HG03432 (cell line): ENCODE results near the gene VLDLR.
A peak's percentile ranks its signal among the peaks of the same experiment; 100 is the strongest.

Experiments
- ATAC-seq: cut with Tn5 transposase; IDR thresholded peaks from one replicate; pipeline ENCODE4 v1.9.1; 2021; ENCODE audit warnings: mild to moderate bottlenecking, moderate library complexity; ENCODE audit not compliant: unreplicated experiment

Gene VLDLR

GRCh38 chr9:2620919-2621721, 467 bp upstream of the VLDLR start:
- ATAC-seq: peak; percentile 41

GRCh38 chr9:2622461-2623287, 1.1 kb downstream of the VLDLR start:
- ATAC-seq: peak; percentile 40

GRCh38 chr9:2623288-2624050, 1.9 kb downstream of the VLDLR start:
- no peak for ATAC-seq

GRCh38 chr9:2624051-2624682, 2.6 kb downstream of the VLDLR start:
- ATAC-seq: no peak

GRCh38 chr9:2625427-2625826, 3.8 kb downstream of the VLDLR start:
- no peak for ATAC-seq

- ATAC-seq: no peak
Observed at GRCh38 chr9:2628919-2629318, 7.3 kb downstream of the VLDLR start.

GRCh38 chr9:2630158-2630557, 8.6 kb downstream of the VLDLR start:
- no peak for ATAC-seq

- no peak for ATAC-seq
Observed at GRCh38 chr9:2631263-2631662, 9.7 kb downstream of the VLDLR start.

GRCh38 chr9:2634153-2634552, 12.6 kb downstream of the VLDLR start:
- no peak for ATAC-seq

GRCh38 chr9:2634818-2635217, 13.2 kb downstream of the VLDLR start:
- no peak for ATAC-seq

GRCh38 chr9:2635922-2636321, 14.3 kb downstream of the VLDLR start:
- ATAC-seq: no peak

GRCh38 chr9:2637390-2637789, 15.8 kb downstream of the VLDLR start:
- ATAC-seq: no peak

- ATAC-seq: peak; percentile 97
Observed at GRCh38 chr9:2638871-2639673, 17.5 kb downstream of the VLDLR start.

GRCh38 chr9:2639786-2640185, 18.2 kb downstream of the VLDLR start:
- ATAC-seq: no peak

- no peak for ATAC-seq
Observed at GRCh38 chr9:2640570-2640969, 19.0 kb downstream of the VLDLR start.

- no peak for ATAC-seq
Observed at GRCh38 chr9:2641033-2641432, 19.4 kb downstream of the VLDLR start.

GRCh38 chr9:2642068-2642467, 20.5 kb downstream of the VLDLR start:
- ATAC-seq: no peak

- peak; percentile 90 for ATAC-seq
Observed at GRCh38 chr9:2645569-2645968, 24.0 kb downstream of the VLDLR start.

GRCh38 chr9:2655411-2655901, 33.9 kb downstream of the VLDLR start:
- ATAC-seq: peak; percentile 74

GRCh38 chr9:2657427-2657826, 35.8 kb downstream of the VLDLR start:
- ATAC-seq: peak; percentile 72
